ENCODE measurements around the gene CAPZA2. TPM values are rescaled to one million over a fixed set of nuclear protein-coding genes. Genes with fewer than 3 reads are reported as not detected.
A peak's percentile ranks its signal among the peaks of the same experiment; 100 is the strongest.

CAPZA2 gene
- total and polyA plus RNA-seq, 2 experiments from 2014 or later = 49.1 to 106 TPM

GRCh38 chr7:116884691-116885090 lies 22.3 kb downstream of the CAPZA2 start:
- Mint-ChIP-seq H3K4me3 (no peak overlapping the region), H3K9me3 (no peaks in the 10 kb centered on the region), H3K4me1 (peaks cover 20% of the 10 kb centered on the region; the same call in 2 of the 3 replicates), H3K27me3 (ENCODE audit: insufficient read depth, low read depth, poor library complexity) (peaks cover 6% of the 10 kb centered on the region), H3K36me3 (ENCODE audit: low read depth) (peaks cover 19% of the 10 kb centered on the region; the same call in 2 of the 3 replicates), H3K27ac (no peak overlapping the region)
- Histone ChIP-seq H3K4me3 (no peak overlapping the region), H3K27ac (ENCODE audit: low read depth) (no peak overlapping the region), H3K79me2 (replicated peaks; ENCODE audit: insufficient read depth) (peaks cover 91% of the 10 kb centered on the region), H4K20me1 (replicated peaks; ENCODE audit: insufficient read depth) (peaks cover 31% of the 10 kb centered on the region), H3K4me1 (ENCODE audit: insufficient read depth) (no peaks in the 10 kb centered on the region; the same call in 1 of the 2 replicates), H3K9me2 (ENCODE audit: insufficient read depth) (no peaks in the 10 kb centered on the region), H3K4me2 (no peak overlapping the region), H3K36me3 (ENCODE audit: insufficient read depth) (no peaks in the 10 kb centered on the region), H3F3A (replicated peaks; ENCODE audit: low read depth) (no peaks in the 10 kb centered on the region), H2AFZ (no peak overlapping the region), H3K27me3 (ENCODE audit: insufficient read depth) (no peaks in the 10 kb centered on the region)
- DNase-seq (ENCODE audit: low spot score) (no peak), ATAC-seq (no peak)
- TF ChIP-seq CREB1 (CRISPR knock-in tag; IDR thresholded peaks at IDR 0.05; ENCODE audit: low read depth) (no peak), CTCF (conservative IDR thresholded peaks at IDR 0.05; ENCODE audit: low read depth in 2 of 2) (no peak)

GRCh38 chr7:116885724-116886123 lies 23.3 kb downstream of the CAPZA2 start:
- Mint-ChIP-seq H3K9me3 (no peaks in the 10 kb centered on the region), H3K27ac (peak overlapping the region; percentile 79; the same call in 1 of the 2 replicates)

More at GRCh38 chr7:116885724-116886123, 23.3 kb downstream of the CAPZA2 start:
- Histone ChIP-seq H3K36me3 (ENCODE audit: insufficient read depth) (no peaks in the 10 kb centered on the region), H3K4me3 (no peak overlapping the region), H3K9me2 (ENCODE audit: insufficient read depth) (no peaks in the 10 kb centered on the region), H3K4me1 (ENCODE audit: insufficient read depth) (no peaks in the 10 kb centered on the region; the same call in 1 of the 2 replicates), H3F3A (replicated peaks; ENCODE audit: low read depth) (no peaks in the 10 kb centered on the region), H3K4me2 (no peak overlapping the region), H2AFZ (no peak overlapping the region), H4K20me1 (replicated peaks; ENCODE audit: insufficient read depth) (peaks cover 24% of the 10 kb centered on the region), H3K27ac (ENCODE audit: low read depth) (no peak overlapping the region), H3K27me3 (ENCODE audit: insufficient read depth) (no peaks in the 10 kb centered on the region), H3K79me2 (replicated peaks; ENCODE audit: insufficient read depth) (peaks cover 85% of the 10 kb centered on the region)
- Mint-ChIP-seq H3K36me3 (ENCODE audit: low read depth) (peaks cover 25% of the 10 kb centered on the region), H3K4me1 (peaks cover 20% of the 10 kb centered on the region; the same call in 2 of the 3 replicates), H3K4me3 (no peak overlapping the region), H3K27me3 (ENCODE audit: insufficient read depth, low read depth, poor library complexity) (peaks cover 6% of the 10 kb centered on the region)
- ATAC-seq (no peak), DNase-seq (ENCODE audit: low spot score) (no peak)
- TF ChIP-seq POLR2AphosphoS5 (IDR thresholded peaks at IDR 0.05; ENCODE audit: low read depth) (no peak), NANOG (IDR thresholded peaks at IDR 0.05; ENCODE audit: borderline replicate concordance) (no peak), CTCF (conservative IDR thresholded peaks at IDR 0.05; ENCODE audit: low read depth in 2 of 2) (no peak), ZNF462 (CRISPR knock-in tag; IDR thresholded peaks at IDR 0.05) (no peak)

All from GM23338 (cell line).